Activated T-helper 1 cell treated with anti-CD3 and anti-CD28 coated beads, Interleukin-2, amount 50 U/mL, for 16 hours (primary cell): ENCODE measurements around the gene C2CD4C.
"Not testable (repeated sequence)": the region's sequence is repeated elsewhere in the genome, so short reads cannot be mapped to it uniquely, and the experiment has no call there.

Experiments used
- DNase-seq, 2 donors: peaks; one replicate each; pipeline ENCODE4 v3.0.0-alpha.2; 2020; ENCODE audit warnings: low read depth in 1 of 2, low spot score in 1 of 2

The C2CD4C gene

DNA sequence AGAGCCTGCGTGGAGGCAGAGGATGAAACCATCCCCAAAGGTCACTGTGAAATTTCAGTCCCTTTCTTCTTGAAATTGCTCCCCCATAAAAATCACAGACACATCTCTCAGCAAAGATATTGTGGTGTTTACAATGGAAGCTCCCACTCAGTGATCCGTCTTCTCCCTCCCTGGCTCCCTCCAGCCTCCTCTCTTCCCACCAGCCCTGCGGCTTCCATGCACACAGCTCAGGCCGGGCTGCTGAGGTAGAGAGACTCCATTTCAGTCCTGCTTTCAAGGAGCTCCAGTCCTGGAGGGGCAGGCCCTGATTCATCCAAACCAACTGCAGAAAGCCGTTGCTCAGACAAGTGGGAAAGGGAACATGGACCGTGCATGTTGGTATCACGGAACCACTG is 40.3 kb downstream of the C2CD4C start:
- no peak for DNase-seq

- DNase-seq: no peak
These were observed 40.9 kb downstream of the C2CD4C start for GRCh38 chr19:367963-368629.

DNA sequence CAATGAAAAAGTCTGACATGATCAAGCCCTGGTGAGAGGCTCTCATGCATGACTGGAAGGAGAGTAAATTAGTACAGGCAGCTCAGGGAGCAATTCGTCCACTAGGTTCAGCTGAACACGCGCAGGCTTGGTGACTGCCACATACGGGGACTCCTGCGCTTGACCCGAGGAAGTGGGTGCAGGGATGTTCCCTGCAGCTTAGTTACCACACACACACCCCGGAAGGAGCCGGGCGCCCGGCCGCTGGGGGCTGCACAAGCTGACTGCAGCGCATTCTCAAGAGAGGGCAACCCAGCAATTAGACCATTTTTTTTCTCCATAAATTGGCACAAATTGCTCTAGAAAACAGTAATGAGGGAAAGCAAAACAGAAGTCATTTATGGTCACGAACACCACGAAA is 41.4 kb downstream of the C2CD4C start:
- DNase-seq: no peak

DNA sequence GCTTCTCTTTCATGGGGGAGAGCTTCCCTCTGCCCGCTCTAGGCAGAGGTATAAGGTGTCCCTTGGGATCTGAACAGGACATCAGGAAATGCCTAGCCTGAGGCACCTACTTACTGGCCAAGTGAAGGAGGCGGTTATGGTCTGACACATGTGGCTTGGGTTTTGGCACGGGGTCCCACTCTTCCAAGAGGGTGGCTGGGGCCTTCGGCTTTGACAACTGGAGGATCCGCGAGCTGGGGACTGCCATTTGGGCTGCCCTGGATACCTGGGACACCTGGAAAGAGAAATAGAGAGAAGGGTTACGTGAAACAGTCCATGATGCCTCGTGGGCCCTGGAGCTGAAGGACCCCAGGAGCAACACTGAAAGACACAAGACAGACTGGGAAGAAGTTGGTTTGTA is 42.0 kb downstream of the C2CD4C start:
- no peak for DNase-seq

- no peak for DNase-seq
These were observed 42.7 kb downstream of the C2CD4C start for GRCh38 chr19:366205-366783.

DNA sequence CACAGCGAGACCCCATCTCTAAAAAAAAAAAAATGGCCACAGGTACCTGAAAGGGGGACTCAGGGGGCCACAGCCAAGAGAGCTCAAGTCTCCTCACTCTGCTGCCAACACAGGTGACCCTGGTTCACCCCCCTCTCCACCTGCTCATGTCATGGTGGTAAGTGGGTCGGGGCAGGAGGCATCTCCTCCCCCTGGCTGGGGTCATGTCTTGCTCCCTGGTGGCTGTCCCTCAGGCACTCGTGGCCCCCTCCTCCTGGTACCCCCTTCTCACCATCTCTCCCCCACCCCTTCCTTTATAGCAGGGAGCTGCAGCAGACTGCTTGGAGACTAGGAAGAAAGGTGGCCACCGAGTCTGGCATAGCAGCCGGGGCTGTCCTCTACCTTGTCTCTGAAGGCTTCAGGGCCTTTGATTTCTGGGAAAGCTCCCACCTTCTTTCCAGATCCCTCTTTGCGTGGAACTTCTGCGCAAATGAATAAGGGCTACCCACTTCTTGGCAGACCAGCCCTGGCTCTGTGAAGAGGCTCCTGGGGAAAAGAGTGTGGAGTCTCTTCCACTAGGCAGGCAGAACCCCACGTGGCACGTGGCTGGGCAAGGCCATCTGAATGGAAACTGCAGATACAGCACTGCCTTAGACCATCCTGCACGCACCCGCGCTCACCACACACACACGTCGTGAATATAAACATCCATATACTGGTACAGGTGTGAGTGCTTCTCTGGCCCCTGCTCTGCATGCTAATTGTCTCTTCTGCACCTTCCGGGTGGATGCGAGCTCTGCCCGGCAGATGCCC is 44.3 kb downstream of the C2CD4C start:
- DNase-seq: no peak

GRCh38 chr19:362683-363082 is 46.3 kb downstream of the C2CD4C start:
- no peak for DNase-seq

- DNase-seq: no peak
These were observed 46.8 kb downstream of the C2CD4C start for GRCh38 chr19:362154-362553.

DNA sequence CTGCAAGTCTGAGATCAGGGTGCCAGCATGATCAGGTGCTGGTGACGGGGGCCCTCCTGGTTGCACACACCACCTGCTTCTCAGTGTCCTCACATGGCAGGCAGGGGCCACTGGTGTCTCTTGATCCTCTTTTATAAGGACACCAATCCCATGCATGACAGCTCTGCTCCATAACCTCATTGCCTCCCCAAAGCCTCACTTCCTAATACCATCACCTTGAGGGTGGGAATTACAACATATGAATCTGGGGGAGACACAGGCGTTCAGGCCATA is 49.4 kb downstream of the C2CD4C start:
- DNase-seq: no peak

GRCh38 chr19:355536-355935 is 53.4 kb downstream of the C2CD4C start:
- DNase-seq: not testable (repeated sequence)
